Frontal cortex (tissue), 4 donors: ENCODE results near the gene CDK10. TPM values are rescaled to one million over a fixed set of nuclear protein-coding genes. Genes with fewer than 3 reads are reported as not detected.

ENCODE experiments used
- DNase-seq, 2 donors: peaks; one replicate each; pipeline ENCODE4 v3.0.0; 2012; ENCODE audit warnings: low spot score in 2 of 2
- FAIRE-seq: peaks from 2 replicates; lab custom pipeline; 2012; peaks lifted over from hg19 to GRCh38; lab: Jason Lieb, UNC
- total RNA-seq: library from RNA; depleted of rRNA; stranded (reverse); fragments of >200 nt; gene quantifications from one replicate; pipeline ENCODE4 v1.2.3, GENCODE V29; 2014
- donor health status: control.
- donor health status: control.
- donor health status: control.

CDK10 gene
- total RNA-seq, 1 donor from 2014 or later = 30.6 TPM

GRCh38 chr16:89727406-89728120 lies 41.1 kb downstream of the CDK10 start:
- DNase-seq (no peak), FAIRE-seq (no peak)

GRCh38 chr16:89729293-89729692 lies 42.8 kb downstream of the CDK10 start:
- FAIRE-seq = no peak
- DNase-seq = no peak

GRCh38 chr16:89729863-89730593 lies 43.5 kb downstream of the CDK10 start:
- FAIRE-seq (no peak), DNase-seq (no peak)

GRCh38 chr16:89730610-89731234 lies 44.2 kb downstream of the CDK10 start:
- DNase-seq = no peak
- no peak for FAIRE-seq

- DNase-seq = no peak
- no peak for FAIRE-seq
These were observed 45.8 kb downstream of the CDK10 start for GRCh38 chr16:89732142-89732917.

- no peak for FAIRE-seq
- no peak for DNase-seq
These were observed 46.4 kb downstream of the CDK10 start for GRCh38 chr16:89732918-89733242.

DNA sequence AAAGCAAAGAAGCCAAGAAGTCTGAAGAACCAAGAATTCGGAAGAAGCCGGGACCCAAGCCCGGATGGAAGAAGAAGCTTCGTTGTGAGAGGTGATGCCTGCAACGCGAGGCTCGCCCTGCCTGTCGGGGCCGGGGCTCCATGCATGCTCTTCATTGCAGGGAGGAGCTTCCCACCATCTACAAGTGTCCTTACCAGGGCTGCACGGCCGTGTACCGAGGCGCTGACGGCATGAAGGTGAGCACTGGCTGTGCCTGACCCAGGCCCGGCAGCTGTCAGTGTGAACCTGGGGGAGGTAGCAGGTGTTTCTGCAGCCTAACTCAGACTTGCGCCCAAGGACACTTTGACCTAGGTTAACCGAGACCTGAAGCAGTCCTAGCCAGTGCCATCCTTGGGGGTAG lies 46.8 kb downstream of the CDK10 start:
- DNase-seq (no peak), FAIRE-seq (no peak)

GRCh38 chr16:89733792-89734191 lies 47.3 kb downstream of the CDK10 start:
- DNase-seq = no peak
- FAIRE-seq = no peak

DNA sequence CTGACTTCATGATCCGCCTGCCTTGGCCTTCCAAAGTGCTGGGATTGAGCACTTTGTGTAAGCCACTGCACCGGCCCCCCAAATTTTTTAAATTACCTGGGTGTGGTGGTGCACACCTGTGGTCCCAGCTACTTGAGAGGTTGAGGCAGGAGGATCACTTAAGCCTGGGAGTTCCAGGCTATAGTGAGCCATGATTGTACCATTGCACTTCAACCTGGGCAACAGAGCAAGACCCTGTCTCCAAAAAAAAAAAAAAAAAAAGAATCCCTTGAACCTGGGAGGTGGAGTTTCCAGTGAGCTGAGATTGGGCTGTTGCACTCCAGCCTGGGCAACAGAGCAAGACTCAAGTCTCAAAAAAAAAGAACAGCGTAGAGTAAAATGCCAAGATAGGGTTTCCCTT lies 50.1 kb downstream of the CDK10 start:
- DNase-seq (no peak), FAIRE-seq (no peak)

GRCh38 chr16:89737341-89738071 lies 51.0 kb downstream of the CDK10 start:
- DNase-seq (no peak), FAIRE-seq (no peak)

- DNase-seq (no peak), FAIRE-seq (no peak)
These were observed 51.5 kb downstream of the CDK10 start for GRCh38 chr16:89738072-89738377.

DNA sequence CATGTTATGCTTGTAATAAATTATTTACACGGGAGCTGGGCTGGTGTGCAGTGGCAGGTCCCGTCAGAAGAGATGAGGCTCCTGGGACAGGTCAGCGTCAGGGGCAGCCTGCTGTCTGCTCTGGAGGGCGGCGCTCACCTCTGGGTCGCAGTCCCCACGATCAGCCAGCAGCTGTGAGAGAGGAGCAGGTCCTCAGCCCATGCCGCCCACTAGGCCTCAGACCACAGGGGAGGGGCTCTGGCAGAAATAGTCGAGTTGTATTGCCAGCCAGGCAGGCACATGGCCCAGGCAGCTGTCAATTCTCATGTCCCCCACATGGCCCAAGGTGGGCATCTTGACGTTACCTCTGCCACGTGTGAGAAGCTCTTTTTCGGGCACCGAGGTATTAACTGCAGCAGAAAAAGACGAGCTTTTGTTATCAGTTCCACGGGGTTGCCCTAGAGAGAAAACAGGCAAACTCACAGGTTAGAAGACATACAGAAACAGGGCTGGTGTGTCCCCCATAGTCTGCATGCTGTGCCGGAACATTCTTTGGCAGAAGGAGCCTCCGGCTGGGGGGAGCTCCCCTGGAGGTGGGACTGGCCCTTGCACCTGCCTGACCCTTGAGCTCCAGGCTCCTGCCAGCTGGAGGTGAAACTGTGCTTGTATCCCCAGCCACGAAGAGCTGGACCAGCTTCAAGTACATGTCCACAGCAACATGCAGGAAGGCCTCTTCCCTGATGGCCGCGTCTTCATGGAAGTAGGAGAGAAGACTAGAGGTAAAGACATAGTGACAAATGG lies 52.2 kb downstream of the CDK10 start:
- FAIRE-seq = no peak

DNA sequence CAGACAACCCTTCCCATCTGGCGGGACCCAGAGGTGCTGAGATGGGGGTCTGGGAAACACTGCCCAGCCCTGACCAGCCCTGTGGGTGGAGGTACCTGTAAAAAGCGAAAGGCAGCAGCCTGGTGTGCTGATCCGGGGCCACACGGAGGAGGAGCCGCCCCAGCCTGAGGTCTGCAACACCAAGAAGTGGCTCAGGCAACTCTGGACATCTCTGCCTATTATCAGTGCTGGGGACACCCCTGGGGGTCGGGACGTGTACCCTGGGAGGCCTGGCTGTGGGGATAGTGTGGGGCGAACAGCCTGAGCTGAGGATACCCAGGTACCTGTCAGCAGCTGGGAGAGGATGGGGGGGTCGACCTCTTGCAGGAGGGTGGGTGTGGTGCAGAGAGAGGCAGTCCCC lies 52.9 kb downstream of the CDK10 start:
- no peak for FAIRE-seq
- no peak for DNase-seq

More for the DNA sequence above, 52.2 kb downstream of the CDK10 start:
- no peak for DNase-seq

DNA sequence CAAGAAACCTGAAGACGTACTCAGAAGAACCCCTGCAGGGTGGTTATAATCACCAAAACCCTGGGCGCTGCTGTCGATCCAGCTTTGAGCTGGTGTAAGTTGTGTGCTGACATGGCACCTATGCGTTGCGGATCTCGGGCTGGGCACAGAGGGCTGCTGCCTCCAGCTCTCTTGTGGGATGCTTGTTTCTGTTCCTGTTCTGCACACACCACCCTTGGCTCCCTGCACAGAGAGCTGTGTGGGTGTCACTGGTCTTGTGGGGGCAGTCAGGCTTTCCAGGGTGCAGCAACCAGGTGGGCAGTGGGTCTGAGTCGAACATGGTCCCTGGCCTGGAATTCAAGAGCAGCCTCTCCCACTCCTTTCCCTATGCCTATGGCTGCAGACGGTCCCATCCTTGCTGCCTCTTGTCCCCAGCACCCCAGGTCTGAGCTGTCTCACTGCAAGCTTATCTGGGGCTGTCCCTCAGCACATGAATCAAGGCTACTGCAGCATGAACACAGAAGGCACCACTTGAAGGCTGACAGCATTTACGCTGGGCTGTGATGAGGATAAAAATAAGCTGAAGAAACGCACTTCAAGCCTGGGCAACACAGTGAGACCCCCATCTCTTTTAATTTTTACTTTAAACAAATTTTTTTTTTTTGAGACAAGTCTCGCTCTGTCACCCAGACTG lies 55.0 kb downstream of the CDK10 start:
- DNase-seq (no peak), FAIRE-seq (no peak)

- no peak for FAIRE-seq
- DNase-seq = no peak
These were observed 56.5 kb downstream of the CDK10 start for GRCh38 chr16:89742948-89743347.

GRCh38 chr16:89744813-89745212 lies 58.3 kb downstream of the CDK10 start:
- DNase-seq (no peak), FAIRE-seq (no peak)
